Activated CD8-positive, alpha-beta memory T cell treated with anti-CD3 and anti-CD28 coated beads for 24 hours (primary cell): ENCODE measurements around the gene WDR26.
"Not testable (repeated sequence)": the region's sequence is repeated elsewhere in the genome, so short reads cannot be mapped to it uniquely, and the experiment has no call there.

Source experiments
- DNase-seq: peaks from one replicate; pipeline ENCODE4 v3.0.0-alpha.2; 2020

Gene WDR26

GRCh38 chr1:224392411-224393249 lies 42.0 kb downstream of the WDR26 start:
- DNase-seq, result no peak

- DNase-seq, result no peak
Measured at GRCh38 chr1:224390517-224390916, 44.1 kb downstream of the WDR26 start.

- DNase-seq, result no peak
Measured at GRCh38 chr1:224387943-224388342, 46.7 kb downstream of the WDR26 start.

GRCh38 chr1:224387302-224387912 lies 47.2 kb downstream of the WDR26 start:
- DNase-seq, result no peak

GRCh38 chr1:224383218-224383617 lies 51.4 kb downstream of the WDR26 start:
- no peak for DNase-seq

- DNase-seq, result no peak
Measured at GRCh38 chr1:224381880-224382548, 52.6 kb downstream of the WDR26 start.

- DNase-seq, result peak; percentile 68
Measured at GRCh38 chr1:224380003-224380402, 54.6 kb downstream of the WDR26 start.

GRCh38 chr1:224378855-224379631 lies 55.6 kb downstream of the WDR26 start:
- DNase-seq, result no peak

- peak; percentile 64 for DNase-seq
Measured at GRCh38 chr1:224377676-224378006, 57.0 kb downstream of the WDR26 start.

- DNase-seq, result no peak
Measured at GRCh38 chr1:224375059-224375458, 59.5 kb downstream of the WDR26 start.

GRCh38 chr1:224373008-224373590 lies 61.5 kb downstream of the WDR26 start:
- no peak for DNase-seq

- no peak for DNase-seq
Measured at GRCh38 chr1:224368409-224368808, 66.2 kb downstream of the WDR26 start.

- no peak for DNase-seq
Measured at GRCh38 chr1:224359207-224359606, 75.4 kb downstream of the WDR26 start.

- DNase-seq, result no peak
Measured at GRCh38 chr1:224358237-224358636, 76.4 kb downstream of the WDR26 start.

GRCh38 chr1:224357626-224358124 lies 76.9 kb downstream of the WDR26 start:
- DNase-seq, result no peak

- DNase-seq, result peak; percentile 93
Measured at GRCh38 chr1:224356685-224357625, 77.6 kb downstream of the WDR26 start, which contains the start of gene CNIH4. CNIH4 (plus strand) TSS chr1:224356879; CDS start chr1:224356925, 46 bp downstream.

- DNase-seq, result no peak
Measured at GRCh38 chr1:224353975-224354925, 80.3 kb downstream of the WDR26 start.

- not testable (repeated sequence) for DNase-seq
Measured at GRCh38 chr1:224352436-224353085, 82.0 kb downstream of the WDR26 start.

GRCh38 chr1:224349716-224350115 lies 84.9 kb downstream of the WDR26 start:
- not testable (repeated sequence) for DNase-seq
